Gastrocnemius medialis (tissue), 4 donors: ENCODE data around the gene MKLN1. TPM values are rescaled to one million over a fixed set of nuclear protein-coding genes. Genes with fewer than 3 reads are reported as not detected.
A peak's percentile ranks its signal among the peaks of the same experiment; 100 is the strongest.
"Not testable (repeated sequence)": the region's sequence is repeated elsewhere in the genome, so short reads cannot be mapped to it uniquely, and the experiment has no call there.

ENCODE experiments used
- ATAC-seq, 2 donors: fragments of 150-250 bp; one replicate each; pipeline ENCODE4 v1.9.1; 2016
- DNase-seq, 2 donors: peaks; one replicate each; pipeline ENCODE4 v3.0.0-alpha.2; 2019
- H3K27ac ChIP-seq, 4 donors: fragments of 200-600 bp; sonication (generic); 1 replicate in 1 of 4; 2 replicates in 3 of 4; pipeline ENCODE4 v1.5.1; 2016 to 2018; ENCODE audit warnings: mild to moderate bottlenecking in 2 of 4, moderate library complexity in 1 of 4
- H3K27me3 ChIP-seq, 3 donors: fragments of 200-600 bp; sonication (generic) in 2 of 3; 1 replicate in 1 of 3; 2 replicates in 2 of 3; pipeline versions ENCODE4 v1.5.1 to v1.6.0; 2016 to 2019; ENCODE audit warnings: mild to moderate bottlenecking in 1 of 3, moderate library complexity in 1 of 3
- H3K36me3 ChIP-seq, 2 donors: fragments of 200-600 bp; sonication (generic) in 1 of 2; one replicate each; pipeline ENCODE4 v1.5.1; 2017 to 2018
- H3K4me1 ChIP-seq, 2 donors: fragments of 200-600 bp; sonication (generic) in 1 of 2; one replicate each; pipeline ENCODE4 v1.5.1; 2016 to 2017; ENCODE audit warnings: mild to moderate bottlenecking in 2 of 2
- H3K4me3 ChIP-seq, 4 donors: fragments of 200-600 bp; sonication (generic) in 3 of 4; 1 replicate in 1 of 4; 2 replicates in 3 of 4; pipeline ENCODE4 v1.5.1; 2016 to 2019; ENCODE audit warnings: mild to moderate bottlenecking in 2 of 4
- H3K9me3 ChIP-seq, 3 donors: fragments of 200-600 bp; sonication (generic) in 2 of 3; 1 replicate in 1 of 3; 2 replicates in 2 of 3; pipeline ENCODE4 v1.5.1; 2016 to 2019
- POLR2A ChIP-seq, 2 donors: fragments of 450-650 bp; IDR thresholded peaks; one replicate each; pipeline ENCODE4 v1.6.1; 2017; ENCODE audit warnings: antibody characterized with exemption in 2 of 2, mild to moderate bottlenecking in 2 of 2, moderate library complexity in 2 of 2
- in situ Hi-C, 4 donors: fragments of 200-750 bp; cut with MboI; loops; one replicate each; pipeline versions ENCODE4 v1.15.0 to v1.8.0; 2017; ENCODE audit warnings: low sequenced_read_pairs in 4 of 4
- intact Hi-C: fragments of 100-400 bp; cut with DNase I; formaldehyde crosslinking; loops from one replicate; pipeline ENCODE4 v1.15.1; 2023; ENCODE audit warnings: low total_unique reads
- total RNA-seq, 4 donors: library from RNA; depleted of rRNA; stranded (reverse); fragments of >200 nt; gene quantifications; one replicate each; pipeline versions ENCODE4 v1.1.0 to v1.2.3, GENCODE V29; 2016
- TF ChIP-seq, protein P1 (sequence below), 5 experiments: fragments of 450-650 bp in 3 of 5; fragments of 200-600 bp in 2 of 5; sonication (generic) in 2 of 5; IDR thresholded peaks in 4 of 5; conservative IDR thresholded peaks in 1 of 5; 1 replicate in 4 of 5; 2 replicates in 1 of 5; pipeline ENCODE4 v1.5.1; 2016 to 2019; ENCODE audit warnings: antibody characterized with exemption in 5 of 5, mild to moderate bottlenecking in 3 of 5, moderate library complexity in 3 of 5

The MKLN1 gene
- total RNA-seq, 4 donors from 2014 or later: 29.1 to 81.1 (median 48.9) TPM

DNA sequence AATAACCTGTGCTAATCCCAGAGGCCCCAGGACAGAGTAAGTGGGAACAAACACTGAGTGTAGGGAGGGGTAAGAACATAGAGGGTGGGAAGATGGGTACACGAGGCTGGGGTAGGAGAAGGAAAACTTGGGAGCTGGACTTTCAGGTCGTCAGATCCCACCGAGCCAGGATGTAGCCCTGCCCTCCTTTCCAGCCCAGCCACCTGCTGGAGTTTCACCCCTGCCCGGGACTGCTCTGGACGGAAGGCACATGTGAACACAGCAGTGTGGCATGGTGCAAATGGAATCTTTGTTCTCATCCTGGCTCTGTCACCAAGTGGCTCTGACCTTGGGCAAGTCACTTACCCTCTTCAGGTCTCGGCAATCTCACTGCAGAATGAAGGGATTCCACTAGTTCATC is 176.0 kb downstream of the MKLN1 start:
- peaks cover 7 to 25% of the 10 kb centered on the region in 2 donors for H3K4me1 ChIP-seq
- H3K27ac ChIP-seq: peak overlapping the region; percentile 35 to 61 (median 50)
- in situ Hi-C loops: no loop called here
- H3K27me3 ChIP-seq: no peaks in the 10 kb centered on the region
- DNase-seq: no peak
- TF ChIP-seq POLR2A (IDR thresholded peaks at IDR 0.05): no peak
- TF ChIP-seq, protein P1, sequence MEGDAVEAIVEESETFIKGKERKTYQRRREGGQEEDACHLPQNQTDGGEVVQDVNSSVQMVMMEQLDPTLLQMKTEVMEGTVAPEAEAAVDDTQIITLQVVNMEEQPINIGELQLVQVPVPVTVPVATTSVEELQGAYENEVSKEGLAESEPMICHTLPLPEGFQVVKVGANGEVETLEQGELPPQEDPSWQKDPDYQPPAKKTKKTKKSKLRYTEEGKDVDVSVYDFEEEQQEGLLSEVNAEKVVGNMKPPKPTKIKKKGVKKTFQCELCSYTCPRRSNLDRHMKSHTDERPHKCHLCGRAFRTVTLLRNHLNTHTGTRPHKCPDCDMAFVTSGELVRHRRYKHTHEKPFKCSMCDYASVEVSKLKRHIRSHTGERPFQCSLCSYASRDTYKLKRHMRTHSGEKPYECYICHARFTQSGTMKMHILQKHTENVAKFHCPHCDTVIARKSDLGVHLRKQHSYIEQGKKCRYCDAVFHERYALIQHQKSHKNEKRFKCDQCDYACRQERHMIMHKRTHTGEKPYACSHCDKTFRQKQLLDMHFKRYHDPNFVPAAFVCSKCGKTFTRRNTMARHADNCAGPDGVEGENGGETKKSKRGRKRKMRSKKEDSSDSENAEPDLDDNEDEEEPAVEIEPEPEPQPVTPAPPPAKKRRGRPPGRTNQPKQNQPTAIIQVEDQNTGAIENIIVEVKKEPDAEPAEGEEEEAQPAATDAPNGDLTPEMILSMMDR (IDR thresholded peaks at IDR 0.05 in 4 of 5, conservative IDR thresholded peaks at IDR 0.05 in 1 of 5): no peak
- H3K4me3 ChIP-seq: no peak overlapping the region
- H3K36me3 ChIP-seq: no peaks in the 10 kb centered on the region
- intact Hi-C loops: no loop called here
- ATAC-seq: no peak
- H3K9me3 ChIP-seq: no peaks in the 10 kb centered on the region

DNA sequence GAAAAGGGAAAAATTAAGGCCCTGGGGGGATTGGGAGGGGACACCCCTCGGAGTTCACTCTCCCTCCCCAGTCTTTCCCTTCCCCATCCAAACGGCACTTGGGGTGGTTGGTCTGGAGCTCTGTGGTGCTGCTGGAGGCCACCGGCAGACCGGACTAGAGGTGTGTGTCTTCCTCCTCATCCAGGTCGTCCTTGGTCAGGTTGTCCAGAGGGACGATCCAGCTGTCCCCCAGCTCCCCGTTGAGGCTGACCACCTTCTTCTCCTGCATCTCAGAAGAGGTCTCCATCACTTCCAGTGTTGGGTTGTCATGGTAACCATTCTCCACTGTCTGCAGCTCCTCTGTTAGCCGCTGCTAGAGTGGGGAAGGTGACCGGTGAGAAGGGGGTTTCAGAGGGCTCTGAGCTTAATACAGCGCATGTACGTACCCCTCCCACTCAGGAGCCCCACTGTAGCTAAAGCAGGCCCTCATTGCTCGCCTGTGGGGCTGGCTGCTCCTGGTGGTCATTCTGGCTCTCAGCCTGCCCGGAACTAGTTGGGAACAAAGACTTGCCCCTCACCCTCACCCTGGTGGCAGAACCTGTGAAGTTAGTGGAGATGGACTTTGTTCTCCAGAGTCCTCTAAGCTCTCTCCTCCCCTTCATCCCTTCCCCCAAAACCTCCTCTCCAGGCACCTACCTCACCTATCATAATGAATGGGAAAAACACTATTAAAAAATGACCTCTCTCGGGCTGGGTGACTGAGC is 176.7 kb downstream of the MKLN1 start:
- H3K4me3 ChIP-seq: no peak overlapping the region
- no peak for ATAC-seq
- no peaks in the 10 kb centered on the region for H3K9me3 ChIP-seq
- H3K27ac ChIP-seq: peak overlapping the region in 3 of 4 donors; percentile 43 to 61 (median 57)
- TF ChIP-seq, protein P1 (IDR thresholded peaks at IDR 0.05 in 4 of 5, conservative IDR thresholded peaks at IDR 0.05 in 1 of 5): no peak
- in situ Hi-C loops (no loop called here), intact Hi-C loops (no loop called here)
- DNase-seq: no peak
- H3K27me3 ChIP-seq: no peaks in the 10 kb centered on the region
- no peaks in the 10 kb centered on the region for H3K36me3 ChIP-seq
- peaks cover 7 to 28% of the 10 kb centered on the region in 2 donors for H3K4me1 ChIP-seq

DNA sequence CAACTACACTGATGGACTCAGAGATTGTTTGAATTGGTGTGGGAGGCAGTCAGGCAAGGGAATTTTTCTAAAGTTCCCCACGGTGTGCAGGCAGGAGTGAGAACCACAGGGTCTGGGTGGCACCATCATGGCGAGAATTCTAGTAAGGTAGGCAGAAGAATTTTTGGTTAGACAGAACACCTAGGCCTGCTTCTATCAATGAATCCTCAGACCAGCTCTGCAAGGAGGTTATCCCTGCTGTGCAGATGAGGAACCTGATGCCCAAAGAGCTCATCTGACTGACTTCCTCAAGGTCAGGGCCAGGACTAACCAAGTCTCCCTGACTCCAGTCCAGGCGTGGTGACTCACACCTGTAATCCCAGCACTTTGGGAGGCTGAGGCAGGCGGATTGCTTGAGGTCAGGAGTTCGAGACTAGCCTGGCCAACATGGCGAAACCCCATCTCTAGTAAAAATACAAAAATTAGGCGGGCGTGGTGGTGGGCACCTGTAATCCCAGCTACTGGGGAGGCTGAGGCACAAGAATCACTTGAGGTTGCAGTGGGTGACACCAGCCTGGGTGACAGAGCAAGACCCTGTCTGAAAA is 177.5 kb downstream of the MKLN1 start:
- in situ Hi-C loops: loop anchor here in 1 of 4 donors (5.0 kb wide), 1 partner anchor 152 kb away; no protein-coding TSS in a partner anchor
- H3K4me3 ChIP-seq, H3K36me3 ChIP-seq, H3K9me3 ChIP-seq, DNase-seq, ATAC-seq, H3K27me3 ChIP-seq, intact Hi-C loops: not testable (repeated sequence)
- Histone ChIP-seq H3K27ac (peak overlapping the region in 1 of 4 donors; percentile 43), H3K4me1 (peaks cover 7 to 28% of the 10 kb centered on the region in 2 donors)

DNA sequence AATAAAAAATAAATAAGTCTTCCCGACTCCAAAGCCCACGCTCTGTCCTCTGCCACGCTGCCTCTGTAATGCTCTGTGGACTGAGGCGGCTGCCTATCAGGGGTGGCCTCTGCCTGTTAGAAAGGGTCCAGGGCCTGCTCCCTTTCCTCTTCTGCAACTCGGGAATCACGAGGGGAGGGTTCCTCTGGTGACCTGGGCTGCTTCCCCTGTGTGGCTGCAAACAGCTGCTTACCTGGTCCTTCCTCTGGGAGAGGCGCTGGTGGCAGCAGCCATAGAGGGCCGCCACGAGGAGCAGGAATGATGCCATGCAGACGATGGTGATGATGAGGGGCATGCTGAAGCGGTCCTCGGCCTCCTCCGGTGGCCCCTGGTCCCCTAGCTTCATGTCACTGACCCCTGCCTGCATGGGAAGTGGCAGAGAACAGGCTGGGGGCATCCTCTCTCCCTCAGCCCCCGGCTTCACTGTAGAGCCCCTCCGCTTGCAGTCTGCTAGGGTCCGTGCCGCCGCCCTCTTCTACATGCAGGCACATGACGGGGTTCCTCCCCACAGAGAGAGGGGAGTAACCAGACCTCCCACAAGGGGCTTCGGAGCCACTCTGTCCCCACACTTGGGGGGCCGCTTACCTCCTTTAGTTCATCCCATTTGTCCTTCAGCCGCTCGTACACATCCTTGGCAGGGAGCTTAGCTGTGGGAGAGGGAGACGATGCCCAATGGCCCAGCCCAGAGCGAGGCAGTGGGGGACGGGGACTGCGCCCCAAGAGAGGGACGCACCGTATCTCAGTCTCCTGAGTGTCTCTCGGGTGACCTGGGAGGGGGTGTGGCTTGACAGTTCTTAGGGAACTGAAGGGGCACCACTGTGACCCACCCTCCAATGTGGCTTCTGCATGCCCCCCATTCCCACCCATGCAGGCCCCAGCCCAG is 178.2 kb downstream of the MKLN1 start:
- Histone ChIP-seq H3K27ac (no peak overlapping the region), H3K27me3 (no peaks in the 10 kb centered on the region), H3K36me3 (no peaks in the 10 kb centered on the region), H3K9me3 (no peaks in the 10 kb centered on the region), H3K4me1 (peaks cover 7 to 28% of the 10 kb centered on the region in 2 donors), H3K4me3 (no peak overlapping the region)
- intact Hi-C loops (no loop called here), in situ Hi-C loops (loop anchor here in 1 of 4 donors (5.0 kb wide), 1 partner anchor 151 kb away; no protein-coding TSS in a partner anchor)
- no peak for DNase-seq
- no peak for TF ChIP-seq POLR2A (IDR thresholded peaks at IDR 0.05)
- TF ChIP-seq, protein P1 (IDR thresholded peaks at IDR 0.05 in 4 of 5, conservative IDR thresholded peaks at IDR 0.05 in 1 of 5): no peak
- ATAC-seq: no peak
